ENCODE measurements around the gene ST6GALNAC4.

Gene ST6GALNAC4

DNA sequence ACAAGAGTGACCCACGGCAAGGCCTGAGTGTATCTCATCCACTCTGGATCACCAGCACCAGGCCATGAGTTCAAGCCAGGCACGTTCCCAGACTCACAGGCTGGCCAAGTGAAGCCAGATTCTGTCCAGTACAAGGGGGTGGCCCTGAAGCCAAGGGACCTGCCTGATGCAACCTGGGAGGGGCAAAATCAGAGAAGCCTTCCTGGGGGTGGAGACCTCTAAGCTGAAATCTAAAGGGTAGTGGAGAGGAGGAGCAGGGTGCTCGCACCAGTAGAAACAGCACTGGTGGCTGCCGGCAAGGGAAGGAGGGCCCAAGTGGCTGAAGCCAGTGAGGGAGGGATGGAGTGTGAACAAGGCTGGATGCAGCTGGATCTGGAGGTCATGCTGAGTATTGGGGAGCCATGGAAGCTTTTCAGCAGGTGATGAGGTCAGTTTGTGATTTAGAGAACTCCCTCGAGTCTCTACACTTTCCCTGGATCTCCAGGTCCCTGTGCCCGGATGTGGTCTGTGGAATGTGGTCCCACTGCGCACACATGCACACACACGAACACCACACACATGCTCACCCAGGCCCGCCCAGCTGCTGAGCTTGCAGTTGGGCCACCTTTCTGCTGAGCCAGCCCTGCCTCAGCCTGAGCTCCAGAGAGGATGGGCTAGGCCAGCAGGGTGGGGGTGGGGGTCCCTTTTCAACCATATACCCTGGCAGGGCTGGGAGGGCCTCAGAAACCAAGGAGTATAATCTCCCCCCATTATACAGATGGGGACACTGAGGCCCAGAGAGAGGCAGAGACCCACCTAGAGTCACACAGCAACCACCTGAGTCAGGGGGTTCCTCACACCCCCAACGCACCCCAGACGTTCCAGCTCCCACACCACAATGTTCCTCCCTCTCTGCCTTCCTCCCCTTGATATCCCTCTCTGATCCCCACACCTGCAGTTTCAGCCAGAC is 12.1 kb upstream of the ST6GALNAC4 start:
- no peak for DNase-seq

DNA sequence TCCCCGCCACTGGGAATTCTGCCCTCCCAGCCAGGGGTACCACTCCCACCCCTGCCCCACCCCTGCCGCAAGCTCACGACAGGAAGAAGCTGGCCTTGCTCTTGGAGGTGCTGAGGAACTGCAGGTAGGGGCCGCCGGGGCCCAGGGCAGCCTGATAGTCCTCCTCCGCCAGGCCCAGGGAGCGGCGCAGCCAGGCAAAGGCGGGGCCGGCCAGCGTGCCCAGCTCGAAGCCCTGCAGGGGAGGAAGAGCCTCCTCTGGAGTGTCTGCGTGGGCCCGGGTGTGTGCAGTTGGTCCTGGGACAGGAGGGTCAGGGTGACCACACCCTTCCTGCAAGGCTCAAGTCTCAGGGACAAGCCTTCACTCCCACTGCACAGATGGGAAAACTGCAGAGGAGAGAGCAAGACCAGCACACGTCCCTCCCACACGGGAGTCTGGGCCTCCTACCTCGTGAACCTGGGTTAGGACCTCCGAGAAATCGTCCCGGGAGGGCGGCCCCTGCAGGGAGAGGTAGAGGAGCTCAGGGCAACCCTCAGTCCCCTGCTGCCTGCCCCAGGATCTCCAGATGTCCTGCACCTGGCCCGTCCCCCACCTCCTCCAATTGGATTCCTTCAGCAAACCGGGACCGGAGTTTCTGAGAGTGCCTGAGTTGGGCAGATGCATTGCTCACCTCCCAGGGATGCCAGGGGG is 11.3 kb upstream of the ST6GALNAC4 start:
- no peak for DNase-seq

DNA sequence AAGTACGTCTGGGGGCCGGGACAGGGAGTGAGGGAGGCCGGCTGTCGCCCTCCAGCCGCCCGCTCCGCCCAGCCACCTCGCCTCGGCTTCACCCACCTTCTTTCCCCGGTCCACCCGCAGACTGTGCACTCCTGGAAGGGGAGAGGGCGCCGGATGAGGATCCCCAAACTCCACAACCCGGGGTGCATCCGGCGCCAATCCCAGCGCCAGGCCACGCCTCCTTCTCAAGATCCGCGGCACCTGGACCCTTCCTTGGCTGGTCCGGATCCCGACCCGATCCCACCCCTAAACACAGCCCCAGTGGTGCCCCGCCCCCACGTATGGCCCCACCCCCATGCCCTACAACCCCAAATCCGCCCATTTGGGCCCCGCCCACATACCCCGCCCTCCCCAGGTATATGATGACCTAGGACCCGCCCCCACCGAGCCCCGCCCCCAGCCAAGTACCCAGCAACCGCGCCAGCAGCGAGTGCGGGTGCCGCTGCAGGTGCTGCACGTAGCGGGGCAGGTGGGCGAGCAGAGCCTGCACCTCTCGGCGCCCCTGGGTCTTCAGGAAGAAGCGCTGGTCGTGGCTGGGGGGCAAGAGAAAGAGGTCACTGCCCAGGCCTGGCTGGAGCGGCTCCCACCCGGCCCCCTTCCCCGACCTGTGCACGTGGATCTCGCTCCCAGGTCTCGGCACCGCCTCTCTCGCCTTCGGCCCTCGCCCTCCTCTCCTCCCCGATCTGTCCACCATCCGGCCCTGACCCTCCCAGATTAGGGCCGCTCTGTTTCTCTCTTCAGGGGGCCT is 10.6 kb upstream of the ST6GALNAC4 start:
- DNase-seq = peak; percentile 80

DNA sequence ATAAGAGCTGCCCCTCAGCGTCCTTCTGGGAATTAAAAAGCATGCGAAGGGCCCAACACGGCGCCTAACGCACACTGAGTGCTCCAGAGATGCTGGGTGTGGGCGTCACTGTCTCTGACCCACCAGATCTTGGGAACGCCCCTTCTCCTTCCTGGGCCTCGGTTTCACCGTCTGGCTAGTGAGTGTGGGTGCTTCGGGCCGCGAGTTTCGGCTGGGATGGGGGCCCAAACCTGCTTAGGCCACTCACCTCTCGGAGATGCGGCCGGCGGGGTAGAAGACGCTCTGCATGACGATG is 10.0 kb upstream of the ST6GALNAC4 start:
- DNase-seq = no peak

DNA sequence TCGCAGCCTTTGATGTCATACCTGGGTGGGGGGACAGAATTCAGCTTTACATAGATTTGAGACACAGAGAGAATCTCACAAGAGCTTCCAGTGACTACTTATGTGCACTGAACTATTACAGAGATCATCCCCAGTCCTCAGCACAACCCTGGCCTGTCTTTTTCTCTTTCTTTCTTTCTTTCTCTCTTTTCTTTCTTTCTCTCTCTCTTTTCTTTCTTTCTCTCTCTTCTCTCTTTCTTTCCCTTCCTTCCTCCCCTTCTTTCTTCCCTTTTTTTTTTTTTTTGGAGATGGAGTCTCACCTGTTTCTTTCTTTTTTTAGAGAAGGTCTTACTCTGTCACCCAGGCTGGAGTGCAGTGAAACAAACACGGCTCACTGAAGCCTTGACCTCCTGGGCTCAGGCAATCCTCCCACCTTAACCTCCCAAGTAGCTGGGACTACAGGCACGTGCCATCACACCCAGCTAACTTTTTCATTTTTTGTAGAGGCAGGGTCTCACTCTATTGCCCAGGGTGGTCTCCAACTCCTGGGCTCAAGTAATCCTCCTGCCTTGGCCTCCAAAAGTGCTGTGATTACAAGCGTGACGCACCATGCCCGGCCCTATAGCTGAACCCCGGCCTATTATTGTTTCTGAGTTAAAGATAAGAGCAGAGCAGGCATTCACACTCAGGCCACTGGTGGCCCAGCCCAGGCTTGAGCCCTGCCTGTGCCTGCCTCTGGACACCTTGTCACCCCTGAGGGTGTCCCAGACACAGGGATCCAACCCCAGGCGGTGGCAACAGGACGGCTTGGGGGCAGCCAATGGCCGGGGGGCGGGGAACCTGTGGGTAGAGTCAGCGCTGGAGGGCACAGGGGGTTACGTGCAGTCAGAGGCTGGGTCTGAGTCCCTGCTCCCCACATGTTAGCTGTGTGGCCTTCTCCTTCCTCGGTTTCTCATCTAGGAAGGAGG is 9.4 kb upstream of the ST6GALNAC4 start:
- no peak for DNase-seq

DNA sequence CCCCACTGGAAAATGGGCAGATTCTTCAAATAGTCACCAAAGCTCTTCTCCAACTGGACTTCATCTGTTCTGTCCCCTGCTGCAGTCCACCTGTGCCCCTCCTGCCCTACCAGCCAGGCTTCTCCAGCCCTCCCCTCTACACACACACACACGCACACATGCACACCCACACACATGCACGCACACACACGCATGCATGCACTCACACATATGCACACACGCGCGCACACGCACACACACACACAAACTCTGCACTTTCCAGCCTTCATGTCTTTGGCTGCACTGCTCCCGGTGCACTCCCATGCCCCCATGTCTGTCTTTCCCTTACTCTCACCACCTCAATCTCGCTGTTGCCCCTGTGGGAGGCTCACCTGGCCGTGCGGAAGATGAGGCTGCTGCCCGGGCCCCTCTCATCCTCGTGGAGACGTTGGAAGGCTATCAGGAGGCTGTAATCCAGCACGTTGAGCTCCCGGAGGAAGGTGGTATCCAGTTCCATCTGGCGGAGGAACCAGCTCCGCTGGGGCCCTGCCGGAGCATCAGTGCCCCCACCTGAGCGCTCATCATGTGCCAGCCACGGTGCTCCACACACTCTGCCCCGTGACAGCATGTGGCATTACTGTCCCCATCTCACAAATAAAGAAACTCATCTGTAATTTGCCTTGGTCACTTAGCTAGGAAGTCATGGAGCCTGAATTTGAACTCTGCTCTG is 8.0 kb upstream of the ST6GALNAC4 start:
- DNase-seq = no peak

DNA sequence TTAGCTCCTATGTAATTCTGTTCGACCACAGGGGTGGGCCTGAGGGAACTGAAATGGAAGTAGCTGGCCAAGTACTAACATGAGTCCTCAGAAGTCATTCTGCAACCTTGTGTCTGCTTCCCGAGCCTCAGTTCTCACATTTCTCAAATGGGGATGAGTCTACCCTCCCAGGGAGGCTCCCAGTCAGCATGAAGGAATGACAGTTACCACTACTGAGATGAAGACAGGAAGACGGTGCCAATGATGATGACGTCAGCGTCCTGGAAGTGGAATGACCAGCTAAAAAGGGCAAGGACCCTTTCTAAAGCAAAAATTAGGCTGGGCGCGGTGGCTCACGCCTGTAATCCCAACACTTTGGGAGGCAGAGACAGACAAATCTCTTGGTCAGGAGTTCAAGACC is 6.9 kb upstream of the ST6GALNAC4 start:
- DNase-seq = no peak

DNA sequence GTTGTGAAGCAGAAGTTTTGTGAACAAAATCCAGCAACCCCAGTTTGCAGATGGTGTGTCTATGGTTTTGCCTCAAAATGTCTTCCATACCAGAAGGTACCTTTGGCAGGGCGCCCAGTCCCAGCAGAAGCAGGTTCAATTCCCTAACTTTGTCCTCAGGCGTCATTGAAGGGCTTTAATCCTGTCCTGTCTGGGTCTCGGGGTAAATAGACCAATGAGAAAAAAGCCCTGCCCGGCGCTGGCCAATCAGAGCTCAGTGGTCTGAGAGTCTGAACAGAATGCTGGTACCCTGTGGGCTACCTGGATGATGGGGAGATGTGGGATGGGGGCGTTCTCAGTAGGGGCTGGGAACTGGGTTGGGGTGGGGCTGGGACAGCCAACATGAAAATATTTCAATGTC is 6.2 kb upstream of the ST6GALNAC4 start:
- DNase-seq = no peak

DNA sequence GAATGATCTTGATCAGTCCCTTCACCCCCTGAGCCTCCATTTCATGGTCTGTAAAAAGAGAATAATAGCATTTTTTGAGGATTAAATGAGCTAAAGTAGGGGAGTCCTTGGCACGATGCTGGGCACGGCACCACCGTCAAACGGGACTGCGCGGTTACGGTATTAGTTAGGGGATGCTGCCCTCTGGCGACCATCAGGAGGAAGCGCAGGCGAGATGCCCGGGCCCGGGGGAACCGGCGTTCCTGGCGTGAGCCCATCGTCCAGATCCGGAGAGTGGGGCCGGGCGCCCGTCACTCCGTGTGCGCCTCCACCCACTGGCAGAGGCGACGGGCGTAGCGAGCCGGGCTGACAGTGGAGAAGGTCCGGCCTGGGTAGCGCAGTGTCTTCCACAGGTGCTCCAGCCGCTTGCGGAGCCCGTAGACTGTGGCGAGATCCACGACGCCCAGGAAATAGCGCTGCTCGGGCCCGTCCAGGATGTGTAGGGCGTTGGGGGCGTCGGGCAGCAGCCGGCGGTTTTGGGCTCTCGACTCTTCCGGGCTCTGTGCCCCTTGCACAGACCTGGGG is 4.8 kb upstream of the ST6GALNAC4 start:
- peak; percentile 85 for DNase-seq

DNA sequence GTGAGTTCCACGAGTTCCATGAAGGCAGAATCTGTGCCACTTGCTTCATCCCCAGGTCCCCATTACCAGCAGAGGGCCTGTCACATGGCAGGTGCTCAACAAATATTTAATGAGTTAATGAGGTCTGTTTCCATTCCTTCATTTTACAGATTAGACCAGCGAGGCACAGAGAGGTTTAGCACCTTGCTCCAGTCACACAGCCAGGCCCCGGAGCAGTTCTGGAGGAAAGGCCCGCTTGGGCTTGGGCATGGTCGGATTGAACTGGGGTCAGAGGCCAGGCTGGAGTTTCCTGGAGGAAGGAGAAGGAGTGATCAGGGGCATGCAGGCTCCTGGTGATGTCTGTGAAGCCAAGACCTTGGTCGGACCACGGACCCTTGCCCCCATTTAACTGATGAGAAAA is 4.0 kb upstream of the ST6GALNAC4 start:
- DNase-seq = no peak

DNA sequence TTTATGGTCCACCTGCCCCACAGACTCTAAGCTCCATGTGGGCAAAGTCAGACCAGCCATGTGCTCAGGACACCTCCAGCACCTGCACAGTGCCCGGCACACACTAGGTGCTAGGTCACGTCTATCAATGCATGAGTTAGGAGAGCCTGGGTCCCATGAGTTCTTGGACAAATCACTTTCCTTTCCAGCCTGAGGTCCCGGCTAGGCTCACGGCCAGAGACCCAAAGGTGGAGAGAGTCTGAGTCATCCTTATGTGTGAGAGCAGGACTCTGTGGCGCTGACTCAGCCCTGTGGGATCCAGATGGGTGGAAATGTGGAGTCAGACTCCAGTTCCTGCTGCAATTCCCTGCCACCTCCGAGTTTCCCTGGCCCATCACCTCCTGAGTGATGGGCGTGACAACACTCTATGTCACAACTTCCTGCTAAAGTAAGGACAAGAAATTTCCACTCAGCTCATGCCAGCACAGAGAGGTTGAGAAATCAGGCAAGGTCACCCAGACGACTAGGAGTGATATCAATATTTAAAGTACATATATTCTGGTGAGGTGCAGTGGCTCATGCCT is 2.5 kb upstream of the ST6GALNAC4 start:
- peak; percentile 60 for DNase-seq

DNA sequence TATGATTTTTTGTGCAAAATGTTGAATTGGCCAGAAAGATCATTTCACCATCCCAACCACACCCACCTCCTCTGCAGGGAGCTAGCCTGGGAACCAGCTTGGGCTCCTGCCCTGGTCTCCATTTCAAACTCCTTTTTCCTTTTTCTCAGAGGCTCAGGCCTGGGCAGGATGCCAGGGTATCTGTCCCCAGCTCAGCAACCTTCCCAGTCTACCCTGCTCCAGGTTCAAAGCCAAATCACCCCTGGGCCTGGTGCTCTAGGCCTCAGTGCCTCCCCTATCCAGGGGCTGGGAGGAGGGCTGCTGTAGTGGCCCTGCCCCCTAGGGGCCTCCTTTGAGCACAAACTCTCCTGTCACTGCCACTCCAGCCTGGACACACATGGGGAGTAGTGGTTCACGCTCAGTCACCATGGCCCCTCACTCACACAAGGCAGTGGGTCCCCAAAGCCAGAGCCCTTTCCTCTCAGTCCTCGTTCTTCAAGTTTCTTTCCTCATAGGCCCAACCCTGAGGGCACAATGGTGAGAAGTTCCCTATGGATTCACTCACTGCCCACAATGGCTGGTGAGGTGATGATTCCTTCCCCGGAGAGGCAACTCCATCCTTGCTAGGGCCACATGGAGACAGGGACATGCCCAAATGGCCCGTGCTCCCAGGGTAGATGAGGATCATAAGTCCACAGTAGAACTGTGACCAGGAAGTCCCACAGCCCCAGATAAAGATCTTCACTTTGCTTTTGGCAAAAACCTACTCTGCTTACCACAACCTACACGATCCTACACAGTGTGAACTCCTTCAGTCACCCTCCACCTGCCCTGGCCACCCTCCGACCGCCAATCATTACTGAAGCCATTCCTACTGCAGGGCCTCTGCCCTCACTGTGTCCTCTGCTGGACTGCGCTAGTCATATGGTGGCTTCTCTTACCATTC is 1.6 kb upstream of the ST6GALNAC4 start:
- DNase-seq = no peak

DNA sequence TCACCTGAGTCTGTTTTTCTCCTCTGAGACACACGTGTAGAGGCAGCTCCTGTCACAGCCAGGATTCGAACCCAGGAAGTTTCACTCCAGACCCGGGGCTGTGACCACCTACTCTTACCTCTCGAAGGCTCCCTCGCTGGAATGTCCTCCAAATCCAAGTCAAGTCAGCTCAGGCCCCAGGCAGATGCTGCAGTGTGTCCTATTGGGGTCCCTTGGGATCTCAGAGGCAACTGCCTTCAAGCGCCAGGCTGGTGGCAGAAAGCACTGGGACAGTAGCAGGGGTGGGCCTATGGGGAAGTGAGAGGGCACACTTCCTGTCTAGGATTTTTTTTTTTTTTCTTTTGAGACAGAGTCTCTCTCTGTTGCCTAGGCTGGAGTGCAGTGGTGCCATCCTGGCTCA is 762 bp upstream of the ST6GALNAC4 start:
- DNase-seq = no peak

DNA sequence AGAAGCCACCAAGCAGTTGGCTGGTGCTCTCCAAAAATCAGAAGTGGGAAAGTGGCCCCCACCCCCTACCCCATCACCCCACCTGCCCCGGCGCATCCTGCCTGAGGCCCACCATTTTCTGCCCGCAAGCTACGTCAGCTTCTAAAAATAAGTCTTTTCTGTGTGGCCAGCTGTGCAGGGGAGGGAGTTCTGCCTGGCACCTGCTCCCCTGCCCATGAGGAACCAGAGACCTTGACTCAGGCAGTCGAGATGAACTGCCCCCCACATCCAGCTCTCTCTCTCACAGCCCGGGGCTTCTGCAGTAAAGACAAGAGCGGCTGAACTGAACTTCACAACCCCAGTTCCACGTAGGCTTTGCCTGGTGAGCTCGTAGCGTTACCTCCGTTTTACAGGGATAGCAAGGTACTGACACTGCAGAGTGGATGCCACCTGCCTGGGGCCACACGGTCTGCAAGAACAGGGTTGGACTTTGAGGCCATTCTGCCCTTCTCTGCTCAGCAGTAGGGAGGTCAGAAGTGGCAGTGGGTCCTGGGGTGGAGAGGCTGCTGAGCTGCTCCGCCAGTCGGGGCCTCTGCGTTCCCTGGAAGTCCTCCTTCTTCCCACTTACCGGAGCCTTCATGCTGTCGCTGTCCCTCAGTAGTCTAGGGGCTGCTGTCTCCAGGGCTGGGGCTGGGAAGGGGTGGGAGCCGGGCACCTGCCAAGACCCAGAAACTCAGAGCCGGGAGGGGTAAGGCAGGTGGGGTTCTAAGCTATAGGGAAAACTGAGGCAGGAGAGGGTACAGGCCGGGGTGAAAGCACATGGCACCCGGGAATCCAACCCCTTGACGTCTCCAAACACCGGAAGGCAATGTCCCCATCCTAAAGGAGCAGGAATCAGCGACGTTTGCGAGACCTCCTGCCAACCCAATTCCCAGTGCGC is 781 bp downstream of the ST6GALNAC4 start:
- no peak for DNase-seq

DNA sequence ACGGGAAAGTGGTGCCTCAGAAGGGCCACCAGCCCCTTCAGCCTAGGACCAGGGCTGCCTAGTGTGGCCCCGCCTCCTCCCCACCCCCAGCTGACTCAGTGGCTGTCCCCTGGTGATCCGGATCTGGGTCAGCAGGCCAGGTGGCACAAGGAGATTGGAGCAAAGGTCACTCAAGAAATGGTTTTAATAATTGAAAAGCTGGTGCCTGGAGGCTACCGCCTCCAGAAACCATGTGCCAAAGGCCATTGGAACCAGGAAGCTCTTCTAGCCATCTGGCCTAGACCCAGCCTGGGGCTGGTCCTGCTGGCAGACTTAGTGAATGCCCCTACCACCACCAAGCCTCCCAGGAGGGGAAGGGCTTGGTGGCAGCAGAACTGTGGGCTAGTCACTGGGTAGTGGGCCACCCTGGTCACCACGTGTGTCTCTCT is 1.5 kb downstream of the ST6GALNAC4 start:
- DNase-seq = no peak

DNA sequence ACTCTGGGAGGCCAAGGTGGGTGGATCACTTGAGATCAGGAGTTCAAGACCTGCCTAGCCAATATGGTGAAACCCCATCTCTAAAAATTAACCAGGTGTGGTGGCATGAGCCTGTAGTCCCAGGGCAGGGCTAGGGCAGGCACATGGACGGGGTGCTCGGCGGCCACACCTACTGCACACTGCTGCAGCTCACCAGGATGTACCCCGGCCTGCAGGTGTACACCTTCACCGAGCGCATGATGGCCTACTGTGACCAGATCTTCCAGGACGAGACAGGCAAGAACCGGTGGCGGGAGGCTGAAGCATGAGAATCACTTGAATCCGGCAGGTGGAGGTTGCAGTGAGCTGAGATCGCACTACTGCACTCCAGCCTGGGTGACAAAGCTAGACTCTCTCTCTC is 3.2 kb downstream of the ST6GALNAC4 start:
- no peak for DNase-seq

DNA sequence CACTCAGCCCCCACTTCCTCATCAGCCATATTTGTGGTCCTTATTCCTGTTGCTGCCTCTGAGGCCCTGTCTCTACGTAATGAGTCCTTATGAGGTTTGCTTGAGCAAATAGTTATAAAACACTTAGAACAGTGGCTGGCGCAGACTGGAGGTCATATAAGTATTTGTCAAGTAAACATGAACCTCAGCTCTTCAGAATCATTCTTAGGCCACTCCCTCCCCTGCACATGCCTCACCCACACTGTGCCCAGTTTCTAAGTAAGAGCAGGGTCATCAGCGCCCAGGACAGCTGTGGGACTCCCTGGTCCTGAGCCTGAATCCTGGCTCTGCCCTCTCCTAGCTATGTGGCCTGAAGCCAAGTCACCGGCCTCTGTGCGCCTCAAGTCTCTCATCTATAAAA is 4.0 kb downstream of the ST6GALNAC4 start:
- no peak for DNase-seq

DNA sequence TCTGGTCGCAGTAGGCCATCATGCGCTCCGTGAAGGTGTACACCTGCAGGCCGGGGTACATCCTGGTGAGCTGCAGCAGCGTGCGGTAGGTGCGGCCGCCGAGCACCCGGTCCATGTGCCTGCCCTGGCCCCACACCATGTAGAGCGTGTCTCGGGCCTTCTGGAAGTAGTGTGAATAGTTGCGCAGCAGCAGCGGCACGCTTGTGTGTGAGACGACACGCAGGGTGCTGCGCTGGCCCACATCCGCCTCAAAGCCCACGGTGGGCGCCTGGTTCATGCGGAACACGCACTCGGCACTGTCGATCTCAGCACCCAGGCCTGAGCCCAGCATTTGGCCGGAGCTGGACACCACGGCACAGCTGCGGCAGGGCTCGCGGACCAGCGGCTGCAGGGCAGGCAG is 4.5 kb downstream of the ST6GALNAC4 start:
- no peak for DNase-seq
